H9 (cell line): ENCODE measurements around the gene MYT1. TPM values are rescaled to one million over a fixed set of nuclear protein-coding genes. Genes with fewer than 3 reads are reported as not detected.

ENCODE experiments used
- DNase-seq: peaks from one replicate; pipeline ENCODE4 v3.0.0-alpha.2; 2017
- H2AFZ ChIP-seq: one replicate; pipeline ENCODE4 v1.6.1; 2013; ENCODE audit warnings: mild to moderate bottlenecking, low read length, control low read depth, moderate library complexity
- H2AK5ac ChIP-seq: 2 replicates; pipeline ENCODE4 v1.6.1; 2013; ENCODE audit warnings: low read length, control low read depth, mixed read lengths; ENCODE audit not compliant: insufficient read length
- H2BK120ac ChIP-seq: one replicate; pipeline ENCODE4 v1.6.1; 2013; ENCODE audit warnings: low read depth, mild to moderate bottlenecking, low read length, control low read depth, inconsistent platforms; ENCODE audit not compliant: poor library complexity, severe bottlenecking
- H2BK12ac ChIP-seq: 2 replicates; pipeline ENCODE4 v1.6.1; 2013; ENCODE audit warnings: low read length, control low read depth, mixed read lengths, low read depth; ENCODE audit not compliant: insufficient read length
- H2BK15ac ChIP-seq: 2 replicates; pipeline ENCODE4 v1.6.1; 2013; ENCODE audit warnings: low read depth, low read length, control low read depth
- H2BK20ac ChIP-seq: one replicate; pipeline ENCODE4 v1.6.1; 2013; ENCODE audit warnings: low read depth, mild to moderate bottlenecking, low read length, control low read depth, inconsistent platforms; ENCODE audit not compliant: poor library complexity, severe bottlenecking
- H2BK5ac ChIP-seq: 2 replicates; pipeline ENCODE4 v1.6.1; 2013; ENCODE audit warnings: low read length, control low read depth, mixed read lengths; ENCODE audit not compliant: insufficient read length
- H3K14ac ChIP-seq: 2 replicates; pipeline ENCODE4 v1.6.1; 2013; ENCODE audit warnings: low read length, control low read depth; ENCODE audit not compliant: insufficient read depth
- H3K18ac ChIP-seq: 2 replicates; pipeline ENCODE4 v1.6.1; 2013; ENCODE audit warnings: low read depth, mild to moderate bottlenecking, mixed read lengths, low read length, control low read depth; ENCODE audit not compliant: insufficient read length
- H3K23ac ChIP-seq: 2 replicates; pipeline ENCODE4 v1.6.1; 2013; ENCODE audit warnings: low read length, control low read depth, mixed read lengths, low read depth; ENCODE audit not compliant: insufficient read length
- H3K23me2 ChIP-seq: 2 replicates; pipeline ENCODE4 v1.6.1; 2013; ENCODE audit warnings: low read depth, mild to moderate bottlenecking, mixed read lengths, low read length, control low read depth; ENCODE audit not compliant: insufficient read length, poor library complexity, severe bottlenecking
- H3K27ac ChIP-seq: 2 replicates; pipeline ENCODE4 v1.5.1; 2013; ENCODE audit warnings: low read length, control low read depth, mixed read lengths, low read depth; ENCODE audit not compliant: insufficient read length
- H3K27me3 ChIP-seq: 2 replicates; pipeline ENCODE4 v1.6.1; 2013; ENCODE audit warnings: low read length, control low read depth, inconsistent platforms; ENCODE audit not compliant: insufficient read depth
- H3K4ac ChIP-seq: 2 replicates; pipeline ENCODE4 v1.6.1; 2013; ENCODE audit warnings: low read depth, mild to moderate bottlenecking, control low read depth, inconsistent platforms, low read length, moderate library complexity
- H3K4me1 ChIP-seq: 2 replicates; pipeline ENCODE4 v1.6.1; 2013; ENCODE audit warnings: low read length, control low read depth, inconsistent platforms; ENCODE audit not compliant: insufficient read depth
- H3K4me2 ChIP-seq: 2 replicates; pipeline ENCODE4 v1.6.1; 2013; ENCODE audit warnings: low read length, control low read depth, mixed read lengths; ENCODE audit not compliant: insufficient read length, insufficient read depth
- H3K56ac ChIP-seq: 2 replicates; pipeline ENCODE4 v1.6.1; 2013; ENCODE audit warnings: low read depth, mild to moderate bottlenecking, mixed read lengths, low read length, control low read depth; ENCODE audit not compliant: insufficient read length
- H3K79me1 ChIP-seq: 2 replicates; pipeline ENCODE4 v1.6.1; 2013; ENCODE audit warnings: low read depth, mild to moderate bottlenecking, moderate library complexity, low read length, control low read depth, inconsistent platforms; ENCODE audit not compliant: insufficient read depth, poor library complexity, severe bottlenecking
- H3K79me2 ChIP-seq: 2 replicates; pipeline ENCODE4 v1.6.1; 2013; ENCODE audit warnings: low read length, control low read depth, inconsistent platforms; ENCODE audit not compliant: insufficient read depth
- H3K9ac ChIP-seq: 2 replicates; pipeline ENCODE4 v1.6.1; 2013; ENCODE audit warnings: low read length, control low read depth, mixed read lengths; ENCODE audit not compliant: insufficient read length; ENCODE audit errors: extremely low read depth
- H3K9me3 ChIP-seq: one replicate; pipeline ENCODE4 v1.6.1; 2013; ENCODE audit warnings: low read depth, low read length, inconsistent platforms; ENCODE audit not compliant: control insufficient read depth
- H3T11ph ChIP-seq: one replicate; pipeline ENCODE4 v1.6.1; 2013; ENCODE audit warnings: mild to moderate bottlenecking, low read length, control low read depth, inconsistent platforms
- H4K20me1 ChIP-seq: one replicate; pipeline ENCODE4 v1.6.1; 2013; ENCODE audit not compliant: control insufficient read depth, insufficient read length, insufficient read depth
- H4K5ac ChIP-seq: 2 replicates; pipeline ENCODE4 v1.6.1; 2013; ENCODE audit warnings: low read depth, mild to moderate bottlenecking, mixed read lengths, low read length, control low read depth; ENCODE audit not compliant: insufficient read length
- H4K8ac ChIP-seq: replicated peaks from 2 replicates; pipeline ENCODE4 v1.6.1; 2013; ENCODE audit warnings: low read length, control low read depth, mixed read lengths, low read depth; ENCODE audit not compliant: insufficient read length
- H4K91ac ChIP-seq: 2 replicates; pipeline ENCODE4 v1.6.1; 2013; ENCODE audit warnings: low read depth, mild to moderate bottlenecking, moderate library complexity, mixed read lengths, low read length, control low read depth; ENCODE audit not compliant: insufficient read length
- H3K27ac Mint-ChIP-seq, 3 experiments: 2 replicates in 2 of 3; 3 replicates in 1 of 3; pipeline ENCODE4 v1.8.0; 2020 to 2021; ENCODE audit warnings: mixed read lengths in 3 of 3, mild to moderate bottlenecking in 1 of 3, moderate library complexity in 1 of 3
- H3K27me3 Mint-ChIP-seq: 2 replicates; pipeline ENCODE4 v1.8.0; 2021; ENCODE audit warnings: low read depth, mild to moderate bottlenecking, moderate library complexity, mixed read lengths
- H3K36me3 Mint-ChIP-seq, 3 experiments: 2 replicates in 2 of 3; 3 replicates in 1 of 3; pipeline ENCODE4 v1.8.0; 2020 to 2021; ENCODE audit warnings: low read depth in 3 of 3, mixed read lengths in 3 of 3; ENCODE audit not compliant: insufficient read depth in 1 of 3
- H3K4me1 Mint-ChIP-seq, 2 experiments: 2 replicates each; pipeline ENCODE4 v1.8.0; 2020; ENCODE audit warnings: mixed read lengths in 2 of 2
- H3K4me3 Mint-ChIP-seq, 2 experiments: 2 replicates in 1 of 2; 3 replicates in 1 of 2; pipeline ENCODE4 v1.8.0; 2020 to 2021; ENCODE audit warnings: mild to moderate bottlenecking in 2 of 2, mixed read lengths in 2 of 2, moderate library complexity in 1 of 2
- H3K9me3 Mint-ChIP-seq, 2 experiments: 2 replicates in 1 of 2; 3 replicates in 1 of 2; pipeline ENCODE4 v1.8.0; 2020; ENCODE audit warnings: mild to moderate bottlenecking in 2 of 2, mixed read lengths in 2 of 2, moderate library complexity in 1 of 2
- CTCF ChIP-seq: fragments of 200-600 bp; sonication (generic); conservative IDR thresholded peaks from 3 replicates; pipeline ENCODE4 v1.8.0; 2021; ENCODE audit warnings: antibody characterized with exemption, mild to moderate bottlenecking
- WGBS: extraction: QIAGEN DNeasy Blood & Tissue Kit; methylation state at CpG from one replicate; pipeline ENCODE4 v1.1.7; 2013; ENCODE audit warnings: missing lambda C conversion rate, low lambda C conversion rate, mixed read lengths; ENCODE audit not compliant: insufficient read length; ENCODE audit errors: extremely low coverage; 5-methylcytosine and 5-hydroxymethylcytosine counted together
- total RNA-seq: library from RNA; stranded (reverse); gene quantifications from 2 replicates; pipeline ENCODE4 v1.2.1, GENCODE V29; 2021

MYT1 gene
- total RNA-seq, 1 experiment from 2014 or later = 0.79 TPM

GRCh38 chr20:64231621-64232550 lies 67.6 kb downstream of the MYT1 start:
- H4K20me1 ChIP-seq = no peaks in the 10 kb centered on the region
- H3K27ac ChIP-seq = no peak overlapping the region
- no peaks in the 10 kb centered on the region for H3K27me3 ChIP-seq
- no peak overlapping the region for H3K4me2 ChIP-seq
- peaks cover 25 to 30% of the 10 kb centered on the region in 2 experiments for H3K9me3 Mint-ChIP-seq
- no peak overlapping the region for H3K23ac ChIP-seq
- WGBS = no CpG with 5 or more reads among the region's 27 CpGs
- H4K5ac ChIP-seq = no peak overlapping the region
- no peak for TF ChIP-seq CTCF
- H2BK20ac ChIP-seq = no peak overlapping the region
- no peak overlapping the region for H2BK120ac ChIP-seq
- DNase-seq = no peak
- no peak overlapping the region for H2AK5ac ChIP-seq
- no peak overlapping the region for H3K4me3 Mint-ChIP-seq
- H3K27me3 Mint-ChIP-seq = peaks cover 5% of the 10 kb centered on the region
- H3T11ph ChIP-seq = no peak overlapping the region
- no peaks in the 10 kb centered on the region for H3K23me2 ChIP-seq
- H4K8ac ChIP-seq = no peak overlapping the region
- H3K4ac ChIP-seq = no peak overlapping the region
- H4K91ac ChIP-seq = no peak overlapping the region
- no peak overlapping the region for H3K18ac ChIP-seq
- H2BK5ac ChIP-seq = no peak overlapping the region
- no peak overlapping the region for H2AFZ ChIP-seq
- no peak overlapping the region; the same call in 1 of the 2 replicates for H3K14ac ChIP-seq
- H3K56ac ChIP-seq = no peak overlapping the region
- H3K9ac ChIP-seq = no peak overlapping the region
- H3K4me1 ChIP-seq = no peaks in the 10 kb centered on the region
- no peaks in the 10 kb centered on the region for H3K79me1 ChIP-seq
- H3K36me3 Mint-ChIP-seq = peaks cover 0 to 22% (median 8%) of the 10 kb centered on the region in 3 experiments; a peak in 3 of 7 replicates
- no peak overlapping the region; a peak in 1 of 7 replicates for H3K27ac Mint-ChIP-seq
- H3K9me3 ChIP-seq = no peaks in the 10 kb centered on the region
- no peaks in the 10 kb centered on the region for H3K79me2 ChIP-seq
- no peak overlapping the region for H2BK12ac ChIP-seq
- H3K4me1 Mint-ChIP-seq = peaks cover 0 to 7% of the 10 kb centered on the region in 2 experiments; a peak in 1 of 4 replicates
- H2BK15ac ChIP-seq = no peak overlapping the region
